Central memory CD8-positive, alpha-beta T cell (primary cell): ENCODE measurements around the gene ZNF438.

Experiments used
- ATAC-seq: fragments of 150-1000 bp; cut with Tn5 transposase; replicated peaks from 2 replicates; pipeline ENCODE4 v1.10.0; 2022; ENCODE audit warnings: mild to moderate bottlenecking, moderate FRiP score, moderate number of reproducible peaks; ENCODE audit not compliant: poor library complexity, severe bottlenecking; ENCODE audit errors: extremely low read depth
- DNase-seq, 2 donors: peaks; one replicate each; pipeline ENCODE4 v3.0.0; 2021; ENCODE audit warnings: low spot score in 2 of 2
- H3K27ac Mint-ChIP-seq: one replicate; pipeline ENCODE4 v1.8.0; 2022; ENCODE audit warnings: low read depth, mild to moderate bottlenecking, moderate library complexity, mixed read lengths
- H3K27me3 Mint-ChIP-seq: one replicate; pipeline ENCODE4 v1.8.0; 2022; ENCODE audit warnings: mixed read lengths
- H3K36me3 Mint-ChIP-seq: one replicate; pipeline ENCODE4 v1.8.0; 2022; ENCODE audit warnings: mild to moderate bottlenecking, moderate library complexity, mixed read lengths; ENCODE audit not compliant: insufficient read depth
- H3K4me1 Mint-ChIP-seq: one replicate; pipeline ENCODE4 v1.8.0; 2022; ENCODE audit warnings: mixed read lengths
- H3K4me3 Mint-ChIP-seq: one replicate; pipeline ENCODE4 v1.8.0; 2022; ENCODE audit warnings: mild to moderate bottlenecking, moderate library complexity, mixed read lengths
- H3K9me3 Mint-ChIP-seq: one replicate; pipeline ENCODE4 v1.8.0; 2022; ENCODE audit warnings: mixed read lengths

Gene ZNF438

DNA sequence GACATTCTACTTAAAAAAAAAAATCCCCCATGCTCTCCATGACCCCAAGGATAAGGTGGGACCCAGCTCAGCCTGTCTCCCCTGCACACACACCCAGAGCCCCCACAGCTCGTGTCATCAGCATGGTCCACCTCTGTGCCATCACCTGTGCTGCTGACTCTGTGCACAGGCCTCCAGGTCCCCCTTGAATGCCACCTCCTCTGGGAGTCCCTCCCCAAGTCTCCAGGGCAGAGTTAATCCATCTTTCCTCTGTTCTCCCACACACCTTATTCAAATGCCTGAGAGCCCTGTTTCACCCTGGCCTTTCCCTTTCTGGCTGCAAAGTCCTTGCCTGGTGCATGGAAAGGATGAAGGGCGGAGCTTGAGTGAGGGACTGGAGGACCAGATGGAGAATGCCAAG lies 208.0 kb downstream of the ZNF438 start:
- Mint-ChIP-seq H3K4me3 (no peak overlapping the region), H3K9me3 (no peaks in the 10 kb centered on the region), H3K27ac (peak overlapping the region; percentile 76), H3K36me3 (no peaks in the 10 kb centered on the region), H3K4me1 (no peaks in the 10 kb centered on the region), H3K27me3 (peaks cover 23% of the 10 kb centered on the region)
- no peak for ATAC-seq
- no peak for DNase-seq

DNA sequence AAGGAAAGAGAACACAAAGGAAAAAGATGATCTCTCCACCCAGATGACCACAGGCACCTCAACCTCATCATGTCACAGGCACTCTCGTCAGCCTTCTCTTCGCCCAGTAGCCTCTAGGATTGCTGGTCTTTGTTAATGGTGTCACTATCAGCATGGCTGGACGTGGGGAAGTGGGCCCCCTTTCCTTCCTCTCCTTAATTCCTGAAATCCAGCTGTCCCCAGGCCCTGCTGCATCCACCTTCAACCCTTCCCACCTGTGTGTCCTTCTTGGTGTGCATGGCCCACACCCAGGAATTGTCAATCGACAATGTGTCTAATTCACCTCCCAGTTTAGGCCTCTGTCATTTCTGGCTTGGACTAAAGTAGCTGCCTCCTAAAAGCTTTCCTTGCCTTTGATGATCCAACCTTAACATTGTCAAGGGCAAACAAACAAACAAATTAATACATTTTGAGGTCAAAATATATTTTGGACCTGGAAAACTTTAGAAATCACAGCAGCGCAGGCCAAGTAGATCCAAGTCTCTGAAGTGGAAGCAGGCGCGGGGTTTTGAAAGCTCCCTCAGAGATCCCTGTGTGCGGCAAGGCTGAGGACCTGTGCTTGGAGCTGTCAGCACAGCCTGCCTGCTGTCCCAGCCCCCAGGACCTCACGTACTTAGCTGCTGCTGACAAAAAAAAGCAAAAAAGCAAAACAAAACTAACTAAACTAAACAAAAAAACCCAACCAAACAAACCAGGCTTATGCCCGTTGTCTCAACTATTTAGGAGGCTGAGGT lies 208.8 kb downstream of the ZNF438 start:
- no peaks in the 10 kb centered on the region for H3K9me3 Mint-ChIP-seq
- H3K36me3 Mint-ChIP-seq, result no peaks in the 10 kb centered on the region
- H3K27me3 Mint-ChIP-seq, result peaks cover 23% of the 10 kb centered on the region
- H3K4me1 Mint-ChIP-seq, result no peaks in the 10 kb centered on the region
- H3K4me3 Mint-ChIP-seq, result no peak overlapping the region
- H3K27ac Mint-ChIP-seq, result no peak overlapping the region
- DNase-seq, result no peak
- no peak for ATAC-seq

DNA sequence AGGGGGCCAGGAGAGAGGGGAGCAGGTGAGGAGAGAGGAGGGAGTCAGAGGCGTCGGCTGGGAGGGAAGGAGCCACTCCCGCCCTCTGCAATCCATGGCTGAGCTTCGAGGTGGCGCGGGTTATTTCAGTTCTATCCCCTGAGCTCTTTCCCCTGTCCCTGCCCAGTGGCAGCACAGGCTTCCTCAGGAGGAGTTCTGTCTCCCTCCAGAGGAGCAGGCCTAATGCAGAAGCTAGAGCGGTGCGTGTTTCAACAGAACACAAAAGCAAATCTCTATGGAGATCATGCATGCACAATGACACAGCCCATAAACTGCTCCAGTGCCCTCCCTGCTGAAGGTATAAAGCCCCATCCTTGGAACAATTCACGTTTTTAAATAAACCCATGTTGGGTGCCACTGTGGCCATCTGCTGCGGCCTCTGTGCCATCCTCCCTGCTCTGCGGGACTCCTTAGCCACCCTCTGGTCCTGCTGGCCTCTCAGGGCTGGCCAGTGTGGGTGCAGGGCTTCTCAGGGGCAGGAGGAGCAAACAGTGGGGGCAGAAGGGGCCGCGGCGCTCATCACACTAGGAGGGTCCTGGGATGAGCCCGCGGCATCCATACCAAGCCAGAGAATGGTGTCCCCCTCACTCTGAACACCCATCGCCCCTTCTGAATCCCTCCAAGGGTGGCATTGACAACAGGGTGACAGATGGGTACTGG lies 209.5 kb downstream of the ZNF438 start:
- Mint-ChIP-seq H3K36me3 (no peaks in the 10 kb centered on the region), H3K9me3 (no peaks in the 10 kb centered on the region), H3K27ac (peak overlapping the region; percentile 54), H3K4me1 (no peaks in the 10 kb centered on the region), H3K27me3 (peaks cover 17% of the 10 kb centered on the region), H3K4me3 (no peak overlapping the region)
- no peak for ATAC-seq
- DNase-seq, result no peak

DNA sequence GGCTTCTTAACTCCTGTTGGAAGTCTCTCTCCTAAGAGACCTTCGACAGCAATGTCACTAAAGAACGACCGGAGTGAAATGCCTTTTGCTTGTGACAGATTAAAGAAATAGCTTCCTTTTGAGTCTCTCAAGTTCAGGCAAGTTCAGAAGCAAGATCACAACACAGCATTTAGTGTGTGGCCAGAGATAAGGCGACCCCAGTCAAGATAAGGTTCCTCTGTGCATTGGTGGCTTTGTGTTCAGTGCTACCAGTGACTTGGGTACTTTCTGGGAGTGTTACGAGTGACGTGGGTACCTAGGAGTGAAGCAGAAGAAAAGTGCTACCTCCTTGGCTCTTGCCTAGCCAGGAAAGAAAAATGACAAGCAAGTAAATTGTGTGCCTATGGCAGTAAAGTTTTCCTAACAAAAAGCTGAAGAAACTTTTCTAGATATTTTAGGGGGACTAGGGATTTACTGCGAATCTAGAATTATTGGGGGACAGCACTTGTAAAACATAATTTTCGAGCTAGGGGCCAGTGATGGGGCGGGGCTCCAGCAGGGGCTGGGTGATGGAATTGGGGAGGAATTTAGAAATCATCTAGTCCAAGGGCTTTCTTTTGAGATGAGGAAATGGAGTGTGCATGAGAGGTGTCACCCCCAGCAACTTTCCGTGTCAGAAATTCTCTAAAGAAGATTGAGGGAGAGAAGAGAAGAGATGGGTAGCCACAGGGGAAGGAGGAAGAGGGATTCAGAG lies 210.2 kb downstream of the ZNF438 start:
- DNase-seq (no peak), ATAC-seq (peak; percentile 38)
- Mint-ChIP-seq H3K9me3 (no peaks in the 10 kb centered on the region), H3K27ac (peak overlapping the region; percentile 54), H3K4me3 (no peak overlapping the region), H3K4me1 (no peaks in the 10 kb centered on the region), H3K36me3 (no peaks in the 10 kb centered on the region), H3K27me3 (peaks cover 17% of the 10 kb centered on the region)

DNA sequence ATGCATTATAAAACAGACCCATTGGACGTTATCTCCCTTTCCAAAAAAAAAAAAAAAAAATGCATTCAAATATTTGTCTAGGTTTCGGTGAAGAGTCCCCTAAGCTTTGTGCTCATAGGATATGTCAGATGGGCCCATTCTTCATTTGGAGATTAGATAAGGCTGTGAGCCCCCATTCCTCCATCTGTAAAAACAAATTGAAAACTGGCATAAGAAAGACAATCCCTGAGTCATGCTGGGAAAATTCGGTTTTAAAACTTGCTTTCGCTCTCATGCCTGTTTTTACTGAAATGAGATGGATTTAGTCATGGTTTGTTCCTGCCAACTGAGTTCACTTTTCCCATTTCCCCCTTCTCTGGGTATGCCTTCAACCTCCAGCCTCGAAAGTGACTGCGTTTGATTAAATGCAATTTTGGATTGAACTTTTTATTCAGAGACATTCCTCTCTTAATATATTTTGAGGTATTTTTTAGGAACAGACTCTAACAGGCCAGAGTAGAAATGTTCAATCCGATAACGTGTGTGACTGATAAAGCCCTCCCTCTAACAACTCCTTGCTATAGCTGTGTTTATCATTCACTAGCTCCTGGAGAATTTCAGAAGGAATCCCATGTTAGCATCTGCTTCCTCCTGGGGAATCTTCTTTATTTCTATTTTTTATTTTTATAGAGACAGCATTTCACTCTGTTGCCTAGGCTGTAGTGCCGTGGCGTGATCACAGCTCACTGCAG lies 211.2 kb downstream of the ZNF438 start:
- no peaks in the 10 kb centered on the region for H3K9me3 Mint-ChIP-seq
- no peak overlapping the region for H3K4me3 Mint-ChIP-seq
- no peak overlapping the region for H3K27ac Mint-ChIP-seq
- peaks cover 16% of the 10 kb centered on the region for H3K27me3 Mint-ChIP-seq
- no peaks in the 10 kb centered on the region for H3K36me3 Mint-ChIP-seq
- no peak for DNase-seq
- ATAC-seq, result no peak
- no peaks in the 10 kb centered on the region for H3K4me1 Mint-ChIP-seq

DNA sequence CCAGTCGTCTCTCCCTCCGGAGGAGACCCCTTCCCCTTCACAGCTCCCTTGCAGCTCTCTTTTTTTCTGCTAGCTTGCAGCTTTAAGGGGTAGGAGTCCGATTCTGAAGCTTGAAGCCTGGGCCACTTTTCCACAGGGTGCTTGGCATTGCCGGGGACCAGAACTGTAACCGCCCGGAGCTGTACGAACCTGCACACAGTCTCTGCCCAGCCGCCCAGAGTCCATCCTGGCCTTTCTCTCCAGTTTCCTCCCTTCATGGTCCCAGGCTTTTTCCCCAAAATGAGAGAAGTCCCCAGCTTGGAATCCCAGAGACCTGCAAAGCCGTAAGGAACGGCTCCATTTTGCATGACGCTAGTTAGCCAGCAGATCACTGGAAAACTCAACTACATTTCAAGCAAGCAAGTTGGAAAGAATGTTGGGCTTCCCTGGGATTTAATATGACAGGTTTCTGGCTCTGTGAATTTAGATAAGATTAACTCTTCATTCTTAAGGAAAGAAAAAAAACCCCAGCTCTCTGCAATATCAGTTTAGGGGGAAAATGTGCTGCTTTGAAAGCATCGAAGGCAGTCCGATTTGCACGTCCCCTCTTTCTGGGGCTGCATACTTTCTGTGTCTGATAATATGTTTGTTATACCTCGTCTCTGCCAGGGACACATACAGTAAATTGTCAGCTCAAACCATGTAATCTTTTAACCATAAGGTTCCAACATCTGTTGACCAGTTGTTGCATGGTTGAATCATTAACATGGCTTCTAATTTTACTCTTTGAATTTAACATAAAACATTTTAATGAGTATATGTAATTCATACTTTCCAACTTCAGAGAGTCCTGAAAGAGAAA lies 212.1 kb downstream of the ZNF438 start:
- H3K4me3 Mint-ChIP-seq, result no peak overlapping the region
- no peaks in the 10 kb centered on the region for H3K4me1 Mint-ChIP-seq
- H3K36me3 Mint-ChIP-seq, result no peaks in the 10 kb centered on the region
- H3K27me3 Mint-ChIP-seq, result peaks cover 7% of the 10 kb centered on the region
- DNase-seq (no peak), ATAC-seq (no peak)
- H3K27ac Mint-ChIP-seq, result no peak overlapping the region
- no peaks in the 10 kb centered on the region for H3K9me3 Mint-ChIP-seq

DNA sequence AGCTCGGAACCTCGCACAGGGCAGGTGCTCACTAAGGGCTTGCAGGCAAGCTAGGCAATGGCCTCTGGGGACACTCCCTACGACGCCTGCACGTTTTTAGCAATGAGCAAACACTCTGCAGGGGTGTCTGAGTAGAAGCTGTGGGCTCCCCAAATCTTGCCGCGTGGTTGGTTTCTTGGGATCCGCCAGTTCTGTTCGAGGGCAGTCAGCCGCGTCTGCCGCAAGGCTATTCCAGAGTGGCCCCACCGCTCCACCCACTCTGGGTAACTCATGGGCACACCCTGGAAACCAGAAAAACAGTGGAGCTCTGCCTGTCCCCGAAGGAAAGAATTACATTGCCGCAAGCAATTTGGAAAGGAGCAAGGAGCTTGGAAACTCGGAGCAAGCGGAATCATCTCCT lies 212.8 kb downstream of the ZNF438 start:
- H3K4me3 Mint-ChIP-seq, result no peak overlapping the region
- no peak for ATAC-seq
- H3K36me3 Mint-ChIP-seq, result no peaks in the 10 kb centered on the region
- no peak for DNase-seq
- H3K27me3 Mint-ChIP-seq, result no peaks in the 10 kb centered on the region
- H3K4me1 Mint-ChIP-seq, result no peaks in the 10 kb centered on the region
- H3K27ac Mint-ChIP-seq, result no peak overlapping the region
- no peaks in the 10 kb centered on the region for H3K9me3 Mint-ChIP-seq

DNA sequence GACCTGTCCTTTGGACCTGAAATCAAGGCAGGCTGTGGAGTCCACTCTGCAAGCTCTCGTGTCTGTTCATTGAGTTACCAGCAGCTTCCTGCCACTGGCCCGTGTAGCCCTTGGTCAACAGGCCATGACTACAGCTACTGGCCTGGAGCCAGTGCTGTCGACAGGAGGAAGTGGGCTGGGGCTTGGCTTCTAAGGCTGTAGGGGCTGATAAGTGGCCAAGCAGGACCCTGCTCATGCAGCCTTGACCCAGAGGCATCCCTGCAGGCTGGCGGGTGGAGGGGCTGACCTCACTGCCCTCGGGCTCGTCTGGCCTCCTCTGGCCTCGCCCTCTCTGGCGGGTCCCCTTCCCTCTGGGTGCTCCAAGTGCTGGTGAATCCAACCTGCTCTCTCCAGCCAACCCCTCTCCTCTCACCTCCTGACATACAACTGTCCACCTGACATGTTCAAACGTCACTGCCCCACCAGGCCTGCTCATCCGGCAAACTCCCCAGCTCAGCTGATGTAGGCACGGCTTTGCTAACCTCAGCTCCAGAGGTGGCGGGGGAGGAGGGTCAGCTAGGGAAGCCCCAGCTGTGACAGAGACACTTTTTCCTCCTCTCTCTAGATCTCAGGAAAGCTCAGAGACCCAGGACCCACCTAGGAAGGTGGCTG lies 213.5 kb downstream of the ZNF438 start:
- Mint-ChIP-seq H3K4me1 (peaks cover 4% of the 10 kb centered on the region), H3K27me3 (no peaks in the 10 kb centered on the region), H3K27ac (no peak overlapping the region), H3K4me3 (no peak overlapping the region), H3K9me3 (no peaks in the 10 kb centered on the region), H3K36me3 (no peaks in the 10 kb centered on the region)
- peak; percentile 53 for ATAC-seq
- peak in 1 of 2 donors; percentile 14 for DNase-seq

DNA sequence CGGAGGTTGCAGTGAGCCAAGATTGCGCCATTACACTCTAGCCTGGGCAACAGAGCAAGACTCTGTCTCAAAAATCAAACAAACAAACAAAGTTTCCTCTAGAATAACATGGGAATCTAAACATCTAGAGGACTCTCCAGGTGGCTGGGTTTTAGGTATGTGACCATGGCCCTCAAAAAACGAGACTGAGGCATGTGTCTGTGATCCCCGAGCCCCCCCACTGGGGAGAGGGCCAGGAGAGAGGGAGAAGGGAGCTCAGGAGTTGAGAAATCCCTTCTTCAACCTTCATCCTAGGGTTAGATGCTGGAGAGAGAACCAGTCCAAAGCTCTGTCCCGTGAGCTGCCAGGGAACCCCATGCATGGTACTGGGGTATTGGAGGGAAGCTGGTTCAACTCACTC lies 214.1 kb downstream of the ZNF438 start:
- no peak for ATAC-seq
- Mint-ChIP-seq H3K27ac (no peak overlapping the region), H3K9me3 (no peaks in the 10 kb centered on the region), H3K4me1 (peaks cover 10% of the 10 kb centered on the region), H3K36me3 (peaks cover 2% of the 10 kb centered on the region), H3K27me3 (no peaks in the 10 kb centered on the region), H3K4me3 (no peak overlapping the region)
- DNase-seq, result no peak

DNA sequence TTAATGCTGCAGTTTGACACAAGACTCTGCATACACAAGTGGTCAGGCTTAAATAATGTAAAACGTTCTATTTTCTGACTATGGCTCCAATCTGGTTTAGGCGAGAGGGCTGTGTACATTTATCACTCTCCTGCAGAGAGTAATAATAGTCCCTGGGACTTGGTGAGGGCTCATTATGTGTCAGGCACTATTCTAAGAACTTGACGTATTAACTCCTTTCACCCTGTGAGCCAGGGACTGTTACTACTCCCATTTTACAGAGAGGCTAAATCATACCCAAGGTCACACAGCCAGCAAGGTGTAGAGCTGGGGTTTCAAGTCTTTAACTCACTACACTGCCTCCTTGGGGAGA lies 214.9 kb downstream of the ZNF438 start:
- no peak for ATAC-seq
- Mint-ChIP-seq H3K27ac (no peak overlapping the region), H3K4me1 (peaks cover 17% of the 10 kb centered on the region), H3K27me3 (no peaks in the 10 kb centered on the region), H3K9me3 (no peaks in the 10 kb centered on the region), H3K36me3 (peaks cover 2% of the 10 kb centered on the region), H3K4me3 (no peak overlapping the region)
- no peak for DNase-seq

DNA sequence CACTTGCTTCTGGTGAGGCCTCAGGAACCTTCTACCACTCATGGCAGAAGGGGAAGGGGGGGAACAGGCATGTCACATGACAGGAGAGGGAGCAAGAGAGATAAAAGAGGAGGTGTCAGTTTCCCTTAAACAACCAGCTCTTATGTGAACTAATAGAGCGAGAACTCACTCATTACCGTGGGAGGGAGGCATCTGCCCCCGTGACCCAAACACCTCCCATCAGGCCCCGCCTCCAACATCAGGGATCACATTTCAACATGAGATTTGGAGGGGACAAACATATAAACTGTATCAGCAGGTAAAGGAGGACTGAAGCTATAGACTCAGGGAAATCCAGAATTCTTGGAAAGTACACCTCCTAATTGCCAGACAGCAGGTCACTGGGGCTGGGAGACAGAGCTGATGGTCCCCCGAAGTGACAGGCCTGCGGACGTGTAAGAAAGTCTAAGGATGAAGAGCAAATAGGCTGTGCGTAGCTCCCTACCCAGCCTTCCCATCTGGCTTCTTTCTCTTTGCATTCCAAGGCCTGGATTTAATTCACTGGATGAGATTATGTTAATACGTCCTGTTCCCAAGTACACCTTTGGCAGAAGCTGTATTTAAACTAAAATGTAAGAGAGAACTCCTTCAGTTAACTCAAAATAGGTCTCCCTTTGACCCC lies 215.4 kb downstream of the ZNF438 start:
- DNase-seq (no peak), ATAC-seq (no peak)
- H3K9me3 Mint-ChIP-seq, result no peaks in the 10 kb centered on the region
- peaks cover 17% of the 10 kb centered on the region for H3K4me1 Mint-ChIP-seq
- H3K27me3 Mint-ChIP-seq, result no peaks in the 10 kb centered on the region
- H3K36me3 Mint-ChIP-seq, result peaks cover 2% of the 10 kb centered on the region
- H3K27ac Mint-ChIP-seq, result no peak overlapping the region
- H3K4me3 Mint-ChIP-seq, result no peak overlapping the region
